NOMO-1 treated with DMSO at 0.1 percent for 48 hours (cell line): ENCODE measurements around the gene WASF2.
A peak's percentile ranks its signal among the peaks of the same experiment; 100 is the strongest.
"Not testable (repeated sequence)": the region's sequence is repeated elsewhere in the genome, so short reads cannot be mapped to it uniquely, and the experiment has no call there.

Experiments
- DNase-seq: peaks from one replicate; lab custom pipeline; 2025; ENCODE audit not compliant: unreplicated experiment; lab: John Stamatoyannopoulos, UW

Gene WASF2

GRCh38 chr1:27398405-27399149 is 91.4 kb downstream of the WASF2 start:
- no peak for DNase-seq

- no peak for DNase-seq
These were observed 92.2 kb downstream of the WASF2 start for GRCh38 chr1:27397749-27398148.

GRCh38 chr1:27397110-27397509 is 92.9 kb downstream of the WASF2 start:
- DNase-seq, result no peak

GRCh38 chr1:27395441-27396195 is 94.3 kb downstream of the WASF2 start:
- peak; percentile 79 for DNase-seq

GRCh38 chr1:27394925-27395324 is 95.0 kb downstream of the WASF2 start:
- no peak for DNase-seq

GRCh38 chr1:27394282-27394658 is 95.7 kb downstream of the WASF2 start:
- DNase-seq, result no peak

- no peak for DNase-seq
These were observed 96.2 kb downstream of the WASF2 start for GRCh38 chr1:27393641-27394281.

- no peak for DNase-seq
These were observed 97.0 kb downstream of the WASF2 start for GRCh38 chr1:27392778-27393635.

- DNase-seq, result peak; percentile 93
These were observed 97.7 kb downstream of the WASF2 start, which contains the start of gene GPR3 for GRCh38 chr1:27392096-27392777. GPR3 (plus strand) TSS chr1:27392622; CDS start chr1:27393799, 1,177 bp downstream.

- no peak for DNase-seq
These were observed 98.4 kb downstream of the WASF2 start for GRCh38 chr1:27391511-27392095.

- DNase-seq, result peak; percentile 30
These were observed 101.5 kb downstream of the WASF2 start for GRCh38 chr1:27388337-27389005.

GRCh38 chr1:27384797-27385196 is 105.2 kb downstream of the WASF2 start:
- not testable (repeated sequence) for DNase-seq

- no peak for DNase-seq
These were observed 106.3 kb downstream of the WASF2 start for GRCh38 chr1:27383661-27384060.

GRCh38 chr1:27383039-27383605 is 106.8 kb downstream of the WASF2 start, which contains the start of gene CD164L2:
CD164L2 (minus strand) TSS chr1:27383333; CDS start chr1:27383239, 94 bp downstream.
- DNase-seq, result no peak

- DNase-seq, result no peak
These were observed 107.8 kb downstream of the WASF2 start for GRCh38 chr1:27381969-27382762.

- no peak for DNase-seq
These were observed 108.9 kb downstream of the WASF2 start for GRCh38 chr1:27380766-27381733.

- DNase-seq, result no peak
These were observed 109.7 kb downstream of the WASF2 start for GRCh38 chr1:27380224-27380623.
